Forelimb muscle (tissue), 1 donor: ENCODE measurements around the gene AQP1. TPM values are rescaled to one million over a fixed set of nuclear protein-coding genes. Genes with fewer than 3 reads are reported as not detected.

Experiments
- DNase-seq: peaks from one replicate; pipeline ENCODE4 v3.0.0-alpha.2; 2013; ENCODE audit warnings: low read depth
- polyA plus RNA-seq: library from polyadenylated mRNA; unstranded; fragments of 120-200 nt; gene quantifications from one replicate; pipeline ENCODE4 v1.2.1, GENCODE V29; 2013; ENCODE audit not compliant: insufficient read length

Gene AQP1
- polyA plus RNA-seq, 1 donor, result 91.6 TPM

DNA sequence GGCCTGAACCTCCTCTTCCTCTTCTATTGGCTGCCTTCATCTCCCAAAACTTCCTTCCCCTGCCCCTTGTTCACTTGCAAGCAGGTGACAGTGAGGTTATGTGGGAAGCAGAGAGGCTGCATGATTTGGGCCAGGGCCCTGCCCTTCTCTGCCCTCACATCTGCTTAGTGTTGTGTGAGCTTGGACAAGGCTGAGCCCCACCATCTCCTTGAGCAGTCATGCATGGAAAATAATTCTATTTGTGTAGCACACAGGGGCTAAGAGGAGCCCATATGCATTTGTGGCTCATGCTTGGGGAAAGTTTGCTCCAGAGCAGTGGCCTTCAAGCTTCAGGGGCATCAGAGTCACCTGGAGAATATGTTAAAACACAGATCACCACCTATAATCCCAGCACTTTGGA is 26.8 kb upstream of the AQP1 start:
- DNase-seq, result no peak

DNA sequence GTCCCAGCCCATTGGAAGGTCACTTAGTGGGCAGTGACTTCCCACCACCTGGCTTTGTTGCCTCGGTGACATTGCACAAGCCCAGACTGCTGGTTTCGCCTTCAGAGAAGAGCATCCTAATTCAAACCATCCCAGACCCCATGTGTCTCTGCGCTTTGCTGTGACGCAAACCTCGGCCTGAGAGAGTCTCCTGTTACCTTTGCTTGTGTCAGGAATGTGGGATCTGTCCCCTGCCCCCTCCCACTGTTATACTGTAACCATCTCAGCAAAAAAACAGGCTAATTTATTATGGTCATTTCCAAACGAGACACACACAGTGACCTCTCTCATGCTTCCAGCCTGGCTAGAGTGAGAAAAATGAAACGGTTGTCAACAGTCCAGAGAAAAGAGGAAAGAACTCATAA is 25.0 kb upstream of the AQP1 start:
- peak; percentile 29 for DNase-seq

DNA sequence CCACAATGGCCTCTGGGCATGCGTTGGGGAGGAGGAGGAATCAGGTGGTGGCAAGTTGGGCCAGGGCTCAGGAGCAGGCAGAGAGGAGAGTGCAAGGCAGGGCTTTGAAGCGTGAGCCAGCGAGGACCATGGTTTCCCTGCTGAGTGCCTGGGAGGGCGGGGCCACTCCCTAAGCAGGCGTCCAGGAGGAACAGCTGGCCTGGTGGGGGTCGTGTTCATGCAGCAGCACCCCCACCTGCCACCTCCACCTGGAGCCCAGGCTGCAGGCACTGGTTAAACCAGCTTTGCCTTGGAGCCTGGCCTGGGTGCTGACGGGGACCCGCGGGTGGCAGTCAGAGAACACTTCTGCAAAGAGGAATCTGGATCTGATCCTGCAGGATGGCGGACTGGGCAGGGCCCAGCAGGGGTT is 24.2 kb upstream of the AQP1 start:
- DNase-seq, result no peak

DNA sequence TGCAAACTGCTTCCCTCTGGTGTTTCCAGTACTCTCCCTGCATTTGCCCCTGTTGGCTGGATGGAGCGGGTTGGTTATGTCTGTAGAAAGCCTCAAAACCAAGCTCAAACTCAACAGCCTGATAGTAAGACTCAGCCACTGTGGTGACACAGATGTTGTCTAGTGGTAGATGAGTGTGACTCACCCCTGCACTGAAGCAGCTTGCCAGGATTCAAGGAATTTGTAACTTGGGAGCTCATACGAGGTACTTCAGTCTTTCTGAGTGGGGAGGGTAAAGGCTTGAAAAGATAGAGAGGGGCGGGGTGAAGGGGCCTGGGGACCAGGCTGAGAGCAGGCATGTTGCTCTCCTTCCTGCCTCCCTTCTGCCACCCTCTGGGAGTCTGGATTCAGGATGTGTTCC is 22.9 kb upstream of the AQP1 start:
- peak; percentile 50 for DNase-seq

DNA sequence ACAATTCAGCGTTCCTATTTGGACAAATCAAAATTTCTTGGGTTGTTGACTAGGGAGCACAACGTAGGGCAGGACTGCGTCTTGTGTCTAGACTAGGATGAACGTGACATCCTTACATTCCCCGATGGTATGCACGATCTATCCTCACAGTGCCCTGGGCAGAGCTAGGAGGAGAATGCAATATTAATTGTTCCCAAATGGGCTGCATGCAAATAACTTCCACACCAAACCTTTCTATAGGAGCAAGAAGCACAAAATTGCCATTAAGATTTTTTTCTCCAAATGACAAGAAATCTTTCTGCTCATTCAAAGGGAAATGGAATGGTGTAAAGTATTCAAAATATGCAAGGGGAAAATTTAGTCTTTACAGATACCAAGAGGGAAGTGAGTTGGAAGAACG is 21.4 kb upstream of the AQP1 start:
- no peak for DNase-seq

DNA sequence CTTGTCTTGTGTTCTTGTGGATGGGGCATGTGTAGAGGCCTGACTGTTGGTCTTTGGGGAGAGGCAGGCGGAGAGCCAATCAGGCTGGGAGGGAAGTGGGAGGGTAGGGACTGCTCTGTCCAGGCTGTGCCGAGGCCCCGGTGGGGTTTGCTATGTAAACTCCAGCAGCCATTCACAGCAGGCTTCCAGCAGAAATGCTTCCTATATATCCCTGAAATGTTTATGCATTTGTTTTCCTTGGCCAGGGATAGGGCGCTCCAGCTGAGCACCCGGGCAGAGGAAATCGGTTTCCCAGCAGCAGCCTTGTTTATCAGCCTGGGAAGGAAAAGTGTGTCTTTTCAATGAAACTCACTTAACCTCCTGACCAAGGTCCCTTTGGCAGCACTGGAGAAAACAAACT is 18.3 kb upstream of the AQP1 start:
- peak; percentile 46 for DNase-seq

DNA sequence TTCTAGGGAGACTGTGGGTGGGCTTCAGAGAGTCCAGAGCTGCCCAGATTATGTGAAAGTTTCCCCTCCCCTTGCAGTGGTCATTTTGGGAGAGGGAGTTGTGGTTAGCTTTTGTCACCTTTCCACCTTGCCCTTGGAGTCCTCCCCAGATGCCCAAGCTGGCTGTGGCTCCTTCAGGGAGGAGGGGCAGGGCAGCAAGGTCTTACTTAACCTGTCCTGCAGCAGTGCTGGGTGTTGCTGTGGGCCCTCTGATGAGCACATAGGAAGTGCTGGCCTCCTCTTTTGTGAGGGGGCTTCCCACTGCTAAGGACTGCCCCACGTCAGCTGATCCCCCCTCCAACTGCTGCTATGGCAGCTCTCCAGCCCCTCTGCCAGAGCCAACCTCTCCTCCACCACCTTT is 17.6 kb upstream of the AQP1 start:
- DNase-seq, result no peak

DNA sequence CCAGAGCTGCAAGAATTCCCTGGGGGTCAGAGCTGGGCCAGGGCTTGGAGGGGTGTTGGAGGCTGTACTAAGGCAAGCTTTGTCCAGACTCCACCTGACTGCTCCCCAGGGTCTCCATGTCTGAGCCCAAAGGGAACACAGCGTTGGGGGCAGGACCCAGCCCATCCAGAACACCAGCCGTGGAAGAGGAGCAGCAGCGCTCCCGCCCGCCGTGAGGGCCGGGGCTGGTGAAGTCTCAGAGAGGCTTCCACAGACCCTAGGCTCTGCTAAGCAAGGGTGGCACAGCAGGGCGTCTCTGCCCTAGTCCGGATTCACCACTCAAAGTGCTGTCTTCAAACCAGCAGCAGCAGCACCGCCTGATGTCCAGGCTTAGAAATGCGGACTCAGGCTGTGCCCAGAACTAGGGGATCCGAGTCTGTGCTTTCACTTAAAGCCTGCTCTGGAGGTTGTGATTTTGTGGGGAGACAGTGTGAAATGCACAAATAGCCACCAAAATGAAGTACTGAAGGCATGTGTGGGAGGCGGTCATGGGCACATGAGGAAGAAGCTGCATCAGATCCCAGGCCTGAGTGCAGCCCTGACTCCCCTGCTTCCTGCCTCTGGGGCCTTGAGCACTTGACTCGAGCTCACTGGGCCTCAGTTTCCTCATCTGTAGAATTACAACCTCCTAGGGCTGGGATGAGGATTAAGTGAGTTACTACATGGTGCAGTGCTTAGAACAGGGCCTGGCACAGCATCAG is 16.6 kb upstream of the AQP1 start:
- DNase-seq, result no peak

DNA sequence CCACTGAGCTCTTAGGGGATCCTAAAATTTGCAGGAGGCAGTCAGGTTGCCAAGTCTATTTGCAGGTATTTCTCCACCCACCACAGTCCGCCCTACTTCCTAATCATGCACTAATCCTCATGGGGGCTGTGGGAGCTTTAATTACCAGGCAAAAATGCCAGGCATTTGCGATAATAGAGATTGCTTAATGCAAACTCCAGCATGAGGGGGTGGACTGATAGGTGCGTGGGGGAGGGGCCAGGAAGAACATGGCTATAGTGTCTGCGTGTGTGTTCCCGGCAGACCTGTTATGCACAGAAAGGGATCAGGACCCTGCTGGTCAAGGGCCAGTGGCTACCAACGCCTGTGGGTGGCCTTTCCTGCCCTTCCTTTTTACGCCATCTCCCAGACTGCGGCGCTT is 15.6 kb upstream of the AQP1 start:
- no peak for DNase-seq

DNA sequence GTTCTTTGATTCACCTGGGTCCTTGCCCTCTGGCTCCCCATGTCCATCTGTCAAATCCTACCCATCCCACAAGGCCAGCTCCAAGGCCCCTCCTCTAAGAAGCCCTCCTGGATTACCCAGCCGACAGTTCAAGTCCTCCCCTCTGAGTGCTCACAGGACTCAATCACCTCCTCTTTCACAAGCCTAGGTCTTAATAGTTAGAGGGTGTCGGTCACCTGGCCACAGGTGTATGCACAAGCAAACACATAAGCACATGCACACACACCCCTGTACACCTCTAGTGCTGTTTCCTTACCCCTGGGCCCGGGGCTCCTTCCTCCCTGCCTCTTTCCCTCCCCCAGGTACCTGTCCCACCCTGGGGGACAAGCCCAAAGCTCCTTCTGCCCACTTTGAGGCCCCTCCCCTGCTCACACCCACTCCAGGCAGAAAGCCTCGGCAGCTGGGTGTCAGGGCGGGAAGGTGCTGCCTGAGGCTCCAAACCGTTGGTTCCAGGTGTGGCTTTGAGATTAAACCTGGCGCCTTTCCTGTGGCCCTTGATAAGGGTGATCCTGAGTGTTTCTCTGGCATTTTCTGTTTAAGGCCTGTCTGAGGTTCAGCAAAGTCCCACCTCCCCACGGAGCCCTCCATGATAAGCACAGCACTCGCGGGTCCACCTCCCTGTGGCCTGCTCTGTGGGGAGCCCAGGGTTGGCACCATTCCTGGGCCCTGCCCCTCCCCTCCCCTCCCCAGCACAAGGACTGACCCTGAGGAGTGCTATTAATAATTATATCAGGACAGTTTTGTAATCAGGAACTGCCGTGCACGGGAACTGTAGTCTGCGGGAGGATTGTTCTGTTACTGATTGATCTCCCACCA is 14.6 kb upstream of the AQP1 start:
- DNase-seq, result no peak

DNA sequence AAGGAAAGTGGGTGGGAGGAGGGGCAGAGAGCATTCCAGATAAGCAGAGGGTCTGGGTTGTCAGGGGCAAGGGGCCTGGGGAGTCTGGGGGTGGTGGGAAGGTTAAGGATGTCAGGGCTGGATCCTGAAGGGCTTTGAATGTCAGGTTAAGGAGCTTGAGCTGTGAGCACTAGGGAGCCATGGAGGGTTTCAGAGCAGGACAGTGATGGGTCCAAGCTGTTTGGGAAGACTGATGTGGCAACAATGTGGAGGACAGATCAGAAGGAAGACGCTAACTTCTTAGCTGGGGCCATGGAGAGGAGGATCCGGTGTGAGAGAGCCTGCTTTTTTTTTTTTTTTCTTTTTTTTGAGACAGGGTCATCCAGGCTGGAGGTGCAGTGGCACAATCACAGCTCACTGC is 13.9 kb upstream of the AQP1 start:
- no peak for DNase-seq

DNA sequence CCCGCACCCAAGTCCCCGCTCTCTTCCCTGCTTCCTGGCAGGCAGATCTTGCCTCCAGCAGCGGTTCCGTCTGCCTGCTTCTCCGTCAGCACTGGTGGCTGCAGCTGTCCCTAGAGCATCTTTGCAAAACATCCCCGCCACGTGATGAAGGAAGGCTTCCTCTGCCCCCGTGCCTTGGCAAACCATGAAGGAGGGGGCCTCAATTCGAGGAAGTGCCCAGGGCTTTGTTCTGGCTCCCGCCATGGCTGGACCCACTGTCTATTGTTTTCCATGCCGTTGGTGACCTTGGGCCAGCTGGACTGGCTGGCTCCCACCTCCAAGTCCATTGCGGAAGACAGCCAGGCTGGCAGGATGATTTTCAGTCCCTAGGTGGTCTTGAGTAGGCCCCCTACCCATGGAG is 13.2 kb upstream of the AQP1 start:
- DNase-seq, result no peak

DNA sequence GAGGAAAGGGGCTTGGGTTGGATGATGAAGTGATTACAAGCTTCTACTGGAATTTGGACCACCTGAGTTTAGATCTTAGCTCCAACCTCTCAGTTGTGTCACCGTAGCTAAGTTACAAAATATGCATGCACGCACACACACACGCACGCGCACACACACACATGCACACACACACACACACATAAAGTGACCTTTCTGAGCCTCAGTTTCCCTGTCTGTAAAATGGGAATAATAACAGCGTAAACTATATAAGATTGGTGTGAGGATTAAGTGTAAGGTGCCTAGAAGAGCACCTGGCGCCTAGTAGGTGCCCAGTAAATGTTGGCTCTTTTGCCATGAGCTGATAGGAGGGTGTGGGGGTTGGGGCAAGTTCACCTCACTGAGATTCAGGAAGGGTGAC is 12.6 kb upstream of the AQP1 start:
- DNase-seq, result no peak

DNA sequence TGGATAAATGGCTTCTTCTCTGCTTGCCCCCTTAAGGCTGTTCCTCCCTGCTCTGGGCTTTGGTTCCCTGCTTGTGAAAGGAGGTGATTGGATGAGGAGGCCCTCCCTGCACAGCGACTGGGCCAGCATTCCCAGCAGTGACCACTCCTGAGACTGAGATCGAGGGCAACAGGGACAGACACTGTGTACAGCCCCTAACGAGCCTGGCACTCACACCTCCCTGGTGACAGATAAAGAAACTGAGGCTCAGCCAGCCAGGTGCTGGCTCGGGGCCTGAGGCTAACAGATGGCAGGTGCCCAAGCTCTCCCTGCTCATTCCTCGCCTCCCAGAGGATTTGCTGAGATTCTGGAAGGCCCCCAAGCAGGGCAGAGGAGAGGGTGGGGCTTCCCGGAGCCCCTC is 12.0 kb upstream of the AQP1 start:
- no peak for DNase-seq

DNA sequence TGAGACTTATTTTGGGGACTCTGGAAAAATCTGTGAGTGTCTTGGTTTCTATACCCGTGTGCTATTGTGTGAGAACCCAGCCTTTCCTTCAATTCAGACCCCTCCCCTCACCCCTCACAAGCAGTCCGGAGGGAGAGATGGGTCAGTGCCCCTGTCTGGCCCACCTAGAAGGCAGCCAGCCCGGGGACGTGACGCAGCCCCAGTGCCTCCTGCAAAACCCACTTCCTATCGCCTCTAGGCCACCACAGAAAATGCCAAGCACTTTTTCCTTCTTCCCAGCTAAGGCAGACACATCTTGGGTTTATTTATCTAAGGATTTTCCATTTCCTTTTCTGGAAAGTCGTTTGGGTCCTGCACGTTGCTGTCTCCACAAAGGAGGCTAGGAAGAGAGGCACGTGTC is 11.6 kb upstream of the AQP1 start:
- DNase-seq, result no peak

DNA sequence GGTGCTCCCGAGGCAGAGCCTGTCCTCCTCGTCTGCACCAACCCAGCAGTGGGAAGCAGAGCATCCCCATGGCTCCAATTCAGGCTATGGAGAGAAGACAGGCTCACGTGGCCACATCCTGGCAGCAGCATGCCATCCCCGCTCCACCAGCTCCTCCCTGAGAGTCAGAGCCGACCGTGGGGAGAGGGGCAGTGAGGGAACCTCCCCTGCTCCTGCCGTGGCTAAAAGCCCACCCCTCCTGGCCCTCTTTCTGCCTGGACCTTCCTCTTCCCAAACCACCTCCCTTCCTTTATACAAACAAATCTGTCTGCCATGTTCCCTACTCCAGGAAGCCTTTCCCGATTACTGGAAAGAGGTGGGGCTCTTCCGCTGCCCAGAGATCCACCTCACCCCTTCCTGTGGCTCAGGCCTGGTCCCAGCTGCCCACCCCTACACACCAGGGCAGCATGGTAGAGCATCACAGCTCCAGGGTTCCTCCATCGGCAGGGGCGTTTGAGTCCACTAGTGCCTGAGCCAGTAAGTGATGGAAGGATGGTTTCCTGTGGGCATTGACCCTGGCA is 10.8 kb upstream of the AQP1 start:
- DNase-seq, result no peak

DNA sequence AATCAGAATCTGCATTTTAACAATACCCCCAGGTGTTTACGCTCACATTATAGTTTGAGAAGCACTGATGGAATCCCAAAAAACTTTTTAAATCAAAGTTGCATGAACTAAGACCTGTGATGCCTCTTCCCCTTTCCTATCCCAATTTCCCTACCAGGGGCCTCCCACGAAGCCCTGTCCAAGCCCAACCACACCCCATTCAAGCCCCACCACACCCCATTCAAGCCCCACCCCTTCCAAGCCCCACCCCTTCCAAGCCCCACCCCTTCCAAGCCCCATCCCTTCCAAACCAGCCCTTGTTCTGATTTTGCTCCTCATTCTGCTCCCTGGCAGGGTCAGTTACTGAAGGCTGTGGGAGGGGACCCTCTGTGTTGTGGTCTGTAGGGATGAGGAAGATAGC is 9.8 kb upstream of the AQP1 start:
- DNase-seq, result no peak

DNA sequence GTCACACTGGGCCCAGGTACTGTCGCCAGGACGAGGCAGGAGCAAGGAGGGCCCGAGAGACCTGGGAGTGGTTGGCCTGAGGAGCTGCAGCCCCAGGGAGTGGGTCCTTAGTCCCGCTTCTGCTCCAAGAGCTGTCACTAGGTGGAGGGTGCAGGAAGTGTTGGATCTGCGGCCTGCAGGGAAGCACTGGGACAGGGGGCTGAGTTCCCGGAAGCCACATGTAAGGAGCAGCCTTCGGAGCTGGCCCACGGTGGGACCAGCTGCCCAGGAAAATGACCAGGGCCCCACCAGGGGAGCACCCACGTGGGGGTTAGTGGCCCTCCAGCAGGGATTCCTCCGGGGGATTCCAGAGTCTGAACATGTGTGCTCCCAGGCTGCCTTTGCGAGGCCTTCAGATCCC is 9.2 kb upstream of the AQP1 start:
- no peak for DNase-seq

DNA sequence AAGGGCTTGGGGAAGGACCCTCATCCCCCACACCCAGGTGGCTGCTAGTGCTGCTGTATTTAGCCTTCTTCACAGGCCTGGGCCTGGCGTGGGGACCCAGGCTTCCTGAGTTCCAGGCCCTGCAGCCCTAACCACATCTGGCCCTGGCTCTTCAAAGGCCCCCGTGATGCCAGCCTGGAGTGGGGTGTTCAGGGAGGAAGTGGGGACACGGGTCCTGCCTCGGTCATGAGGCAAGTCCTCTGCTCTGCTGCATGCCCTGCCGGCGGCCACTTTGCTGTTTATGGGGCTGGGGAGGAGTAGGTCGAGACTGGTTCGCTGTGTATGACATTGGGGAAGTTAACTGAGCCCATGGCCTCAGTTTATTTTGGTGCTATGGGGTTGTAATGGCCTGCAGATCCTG is 8.5 kb upstream of the AQP1 start:
- DNase-seq, result no peak

DNA sequence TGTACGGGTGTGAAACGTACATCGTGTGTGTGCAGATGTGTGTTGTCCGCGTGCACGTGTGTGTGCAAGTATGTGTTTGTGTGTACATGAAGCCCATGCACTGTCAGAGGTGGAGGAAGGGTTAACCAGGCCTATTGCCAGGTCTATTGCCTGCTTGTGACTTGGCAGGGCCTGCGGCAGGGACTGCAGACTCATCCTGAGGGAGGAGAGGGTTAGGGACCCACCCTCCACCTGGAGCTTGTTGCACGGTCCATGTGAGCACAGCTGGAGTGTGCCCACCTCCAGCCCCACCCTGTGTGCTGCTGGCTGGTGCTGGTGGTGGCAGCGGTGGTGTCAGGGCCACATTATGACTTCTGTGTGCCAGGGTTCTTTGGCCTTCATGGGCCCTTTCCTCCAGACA is 7.1 kb upstream of the AQP1 start:
- no peak for DNase-seq

DNA sequence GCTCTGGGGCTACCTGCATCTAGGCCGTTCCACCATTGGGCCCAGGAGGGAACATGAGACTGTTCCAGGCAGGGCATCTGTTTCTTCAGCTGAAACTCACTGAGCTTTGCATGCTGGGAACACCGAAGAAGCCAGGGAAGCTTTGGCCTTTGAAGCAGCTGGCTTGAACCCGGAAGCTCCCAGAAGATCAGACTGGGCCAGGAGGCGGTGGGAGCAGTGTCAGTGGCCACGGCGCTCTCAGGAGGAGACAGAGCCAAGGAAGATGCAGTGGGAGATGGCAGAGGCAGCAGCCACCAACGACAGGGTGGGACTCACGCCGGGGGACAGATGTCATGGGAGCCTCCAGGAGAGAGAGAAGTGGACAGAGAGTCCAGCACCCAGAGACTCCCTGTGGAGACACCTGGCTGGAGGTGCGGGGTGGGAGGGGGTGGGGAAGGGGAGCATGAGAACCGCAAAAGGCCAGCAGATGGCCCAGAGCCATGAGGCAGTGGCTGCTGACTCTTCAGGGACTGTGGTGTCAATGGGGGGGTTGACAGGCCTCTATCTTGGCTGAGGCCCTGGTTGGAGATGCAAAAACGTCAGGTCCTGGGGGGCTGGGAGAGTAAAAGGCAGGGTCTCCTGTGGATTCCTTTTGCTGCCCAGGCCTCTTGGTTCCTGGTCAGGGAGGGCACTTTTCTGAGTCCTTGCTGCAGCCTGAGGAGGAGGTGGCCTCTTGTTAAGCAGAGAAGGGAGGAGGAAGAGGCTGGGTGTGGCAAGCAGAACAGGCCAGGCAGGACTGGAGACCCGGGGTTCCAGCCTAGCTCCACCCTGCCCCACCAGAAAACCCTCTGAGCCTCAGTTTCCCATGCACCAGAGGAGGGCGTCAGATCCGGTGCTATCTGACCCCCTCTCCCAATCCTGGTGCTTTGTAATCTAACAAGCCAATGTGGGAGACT is 6.3 kb upstream of the AQP1 start:
- no peak for DNase-seq

DNA sequence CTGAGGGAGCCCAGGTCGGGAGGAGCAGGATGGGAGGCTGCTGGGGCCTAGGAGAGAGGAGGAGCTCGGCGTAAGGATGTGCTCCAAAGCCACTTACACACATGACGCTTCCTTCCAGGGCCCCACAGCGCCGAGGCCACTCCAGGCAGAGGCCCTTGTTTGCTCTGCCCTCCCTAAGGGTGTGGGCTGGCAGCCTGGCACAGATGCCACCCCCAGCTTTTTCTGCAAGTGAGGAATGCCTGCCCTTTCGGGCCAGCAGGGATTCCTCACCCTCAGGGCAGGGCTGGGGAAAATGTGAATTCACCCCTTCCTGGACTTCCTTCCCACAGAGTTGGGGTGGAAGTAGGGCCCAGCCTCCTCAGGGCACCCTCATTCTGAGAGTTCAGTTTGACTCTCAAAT is 5.6 kb upstream of the AQP1 start:
- DNase-seq, result no peak
